Activated CD4-positive, alpha-beta T cell treated with anti-CD3 and anti-CD28 coated beads, Interleukin-2, amount 50 U/mL, for 4 hours (primary cell): ENCODE data around the gene TCIRG1.
"Not testable (repeated sequence)": the region's sequence is repeated elsewhere in the genome, so short reads cannot be mapped to it uniquely, and the experiment has no call there.

ENCODE experiments used
- DNase-seq, 2 experiments: peaks; one replicate each; pipeline ENCODE4 v3.0.0-alpha.2; 2020

Gene TCIRG1

GRCh38 chr11:68038718-68039525 lies at the start of gene TCIRG1:
Gene TCIRG1, plus strand, starts transcription at chr11:68039025. Its CDS starts 2,247 bp downstream, at chr11:68041272.
- peak; percentile 28 to 35 for DNase-seq

- not testable (repeated sequence) for DNase-seq
Observed at GRCh38 chr11:67990546-67991346, 48.1 kb upstream of the TCIRG1 start.

- DNase-seq = not testable (repeated sequence)
Observed at GRCh38 chr11:67991347-67992121, 47.3 kb upstream of the TCIRG1 start.

GRCh38 chr11:67993821-67994220 lies 45.0 kb upstream of the TCIRG1 start:
- DNase-seq = peak; percentile 28 to 29

GRCh38 chr11:67994387-67994786 lies 44.4 kb upstream of the TCIRG1 start:
- DNase-seq = not testable (repeated sequence)

GRCh38 chr11:67995129-67995528 lies 43.7 kb upstream of the TCIRG1 start:
- not testable (repeated sequence) for DNase-seq

GRCh38 chr11:67995579-67995978 lies 43.2 kb upstream of the TCIRG1 start:
- DNase-seq = not testable (repeated sequence)

- no peak for DNase-seq
Observed at GRCh38 chr11:67996051-67996450, 42.8 kb upstream of the TCIRG1 start.

- DNase-seq = no peak
Observed at GRCh38 chr11:67996622-67997474, 42.0 kb upstream of the TCIRG1 start.

- DNase-seq = no peak
Observed at GRCh38 chr11:67997475-67997921, 41.3 kb upstream of the TCIRG1 start.

- no peak for DNase-seq
Observed at GRCh38 chr11:67998150-67999045, 40.4 kb upstream of the TCIRG1 start.

GRCh38 chr11:67999201-67999629 lies 39.6 kb upstream of the TCIRG1 start:
- no peak for DNase-seq

- DNase-seq = no peak
Observed at GRCh38 chr11:67999704-68000103, 39.1 kb upstream of the TCIRG1 start.

- no peak for DNase-seq
Observed at GRCh38 chr11:68002575-68002937, 36.3 kb upstream of the TCIRG1 start.

- DNase-seq = peak; percentile 52 to 61
Observed at GRCh38 chr11:68002938-68003845, 35.6 kb upstream of the TCIRG1 start.

GRCh38 chr11:68003846-68004550 lies 34.8 kb upstream of the TCIRG1 start, which contains the start of gene UNC93B1:
Gene UNC93B1, minus strand, starts transcription at chr11:68004097. Its CDS starts 54 bp downstream, at chr11:68004043.
- peak; percentile 68 to 73 for DNase-seq

- no peak for DNase-seq
Observed at GRCh38 chr11:68004551-68005335, 34.1 kb upstream of the TCIRG1 start.

GRCh38 chr11:68006606-68007166 lies 32.1 kb upstream of the TCIRG1 start:
- DNase-seq = no peak
